Type B pancreatic cell (in vitro differentiated cells): Measurements from ENCODE around the gene SKOR1. TPM values are rescaled to one million over a fixed set of nuclear protein-coding genes. Genes with fewer than 3 reads are reported as not detected.

ENCODE experiments used
- DNase-seq: peaks from one replicate; pipeline ENCODE4 v3.0.0; 2021; ENCODE audit warnings: mixed read lengths; ENCODE audit not compliant: unreplicated experiment; ENCODE audit errors: extremely low spot score
- H3K27ac Mint-ChIP-seq: 2 replicates; pipeline ENCODE4 v1.8.0; 2021; ENCODE audit warnings: mild to moderate bottlenecking, mixed read lengths
- H3K27me3 Mint-ChIP-seq: 2 replicates; pipeline ENCODE4 v1.8.0; 2021; ENCODE audit warnings: mixed read lengths
- H3K36me3 Mint-ChIP-seq: 2 replicates; pipeline ENCODE4 v1.8.0; 2021; ENCODE audit warnings: mixed read lengths
- H3K4me1 Mint-ChIP-seq: one replicate; pipeline ENCODE4 v1.8.0; 2021; ENCODE audit warnings: mixed read lengths; ENCODE audit not compliant: unreplicated experiment
- H3K4me3 Mint-ChIP-seq: 2 replicates; pipeline ENCODE4 v1.8.0; 2021; ENCODE audit warnings: mild to moderate bottlenecking, mixed read lengths
- H3K9me3 Mint-ChIP-seq: 2 replicates; pipeline ENCODE4 v1.8.0; 2021; ENCODE audit warnings: mixed read lengths
- total RNA-seq: library from RNA; stranded (reverse); gene quantifications from 2 replicates; pipeline ENCODE4 v1.2.1, GENCODE V29; 2021; ENCODE audit warnings: low replicate concordance
- TF ChIP-seq, protein P1 (sequence below): fragments of 200-600 bp; sonication (generic); conservative IDR thresholded peaks from 2 replicates; pipeline ENCODE4 v1.5.0; 2021; ENCODE audit warnings: antibody characterized with exemption, mild to moderate bottlenecking

SKOR1 gene
- total RNA-seq, 1 donor from 2014 or later = 0.65 TPM

DNA sequence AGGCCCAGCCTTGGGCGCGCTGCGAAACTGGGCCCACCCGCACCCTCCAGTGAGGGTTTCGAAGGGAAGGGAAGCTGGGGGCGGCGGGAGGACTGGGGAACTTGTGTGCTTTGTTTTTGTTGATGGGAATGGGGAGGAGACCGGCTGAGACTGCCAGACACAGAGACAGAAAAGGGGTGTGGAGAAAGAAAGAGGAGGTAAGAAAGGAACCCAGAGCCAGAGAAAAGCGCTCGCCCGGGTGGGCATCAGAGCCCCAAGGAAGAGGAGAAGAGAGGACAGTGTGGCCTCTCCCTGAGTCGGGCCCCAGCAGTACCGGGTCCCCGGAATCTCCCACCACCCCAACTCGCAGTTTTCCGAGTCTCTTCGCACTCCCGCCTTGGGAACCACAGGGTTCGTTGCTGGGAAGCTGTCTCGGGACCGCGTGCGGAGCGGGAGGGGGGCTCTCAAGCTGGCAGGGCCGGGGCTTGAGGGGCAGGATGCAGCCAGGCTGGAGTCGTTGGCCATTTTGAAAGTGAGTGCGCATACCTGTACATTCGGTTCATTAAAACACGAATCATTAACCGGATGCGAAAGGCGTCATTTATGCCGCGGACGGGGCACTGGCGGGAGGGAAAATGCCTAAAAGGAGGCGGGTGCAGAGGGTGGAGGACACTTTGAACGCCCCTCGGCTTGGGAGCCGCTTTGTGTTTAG is 3.1 kb downstream of the SKOR1 start:
- DNase-seq = no peak
- Mint-ChIP-seq H3K4me3 (peak overlapping the region; percentile 64), H3K36me3 (no peaks in the 10 kb centered on the region), H3K27me3 (peaks cover 82% of the 10 kb centered on the region), H3K27ac (peak overlapping the region; percentile 21), H3K4me1 (peaks cover 25% of the 10 kb centered on the region), H3K9me3 (no peaks in the 10 kb centered on the region)
- TF ChIP-seq, protein P1, sequence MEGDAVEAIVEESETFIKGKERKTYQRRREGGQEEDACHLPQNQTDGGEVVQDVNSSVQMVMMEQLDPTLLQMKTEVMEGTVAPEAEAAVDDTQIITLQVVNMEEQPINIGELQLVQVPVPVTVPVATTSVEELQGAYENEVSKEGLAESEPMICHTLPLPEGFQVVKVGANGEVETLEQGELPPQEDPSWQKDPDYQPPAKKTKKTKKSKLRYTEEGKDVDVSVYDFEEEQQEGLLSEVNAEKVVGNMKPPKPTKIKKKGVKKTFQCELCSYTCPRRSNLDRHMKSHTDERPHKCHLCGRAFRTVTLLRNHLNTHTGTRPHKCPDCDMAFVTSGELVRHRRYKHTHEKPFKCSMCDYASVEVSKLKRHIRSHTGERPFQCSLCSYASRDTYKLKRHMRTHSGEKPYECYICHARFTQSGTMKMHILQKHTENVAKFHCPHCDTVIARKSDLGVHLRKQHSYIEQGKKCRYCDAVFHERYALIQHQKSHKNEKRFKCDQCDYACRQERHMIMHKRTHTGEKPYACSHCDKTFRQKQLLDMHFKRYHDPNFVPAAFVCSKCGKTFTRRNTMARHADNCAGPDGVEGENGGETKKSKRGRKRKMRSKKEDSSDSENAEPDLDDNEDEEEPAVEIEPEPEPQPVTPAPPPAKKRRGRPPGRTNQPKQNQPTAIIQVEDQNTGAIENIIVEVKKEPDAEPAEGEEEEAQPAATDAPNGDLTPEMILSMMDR = no peak

DNA sequence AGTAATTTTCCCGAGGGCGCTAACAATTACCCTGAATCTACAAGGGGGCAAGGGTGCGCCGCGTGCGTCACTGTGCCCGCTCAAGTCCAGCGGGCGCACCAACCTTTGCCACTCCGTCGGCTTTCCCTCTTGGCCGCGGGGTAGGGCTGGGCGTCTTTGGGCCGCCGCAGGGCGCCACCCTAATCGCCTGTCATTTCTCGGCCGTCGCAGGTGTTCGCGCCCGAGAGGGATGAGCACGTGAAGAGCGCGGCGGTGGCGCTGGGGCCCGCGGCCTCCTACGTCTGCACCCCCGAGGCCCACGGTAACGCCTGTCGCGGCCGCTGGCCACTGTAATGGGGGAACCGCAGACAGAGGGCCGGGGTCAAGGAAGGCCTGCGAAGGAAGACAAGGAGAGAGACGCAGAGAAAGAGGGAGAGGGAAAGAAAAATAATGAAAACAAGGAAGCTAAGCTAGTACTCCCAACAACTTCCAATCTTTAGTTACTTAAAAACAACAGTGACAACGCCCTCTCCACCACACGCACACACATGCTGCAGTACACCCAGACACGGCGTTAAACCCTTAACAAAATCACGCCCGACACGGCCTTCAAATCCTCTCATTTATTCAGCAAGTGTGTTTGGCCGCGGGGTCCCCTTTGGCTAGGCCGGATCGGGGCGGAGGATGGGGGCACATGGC is 3.8 kb downstream of the SKOR1 start:
- peak overlapping the region; percentile 78 for H3K4me3 Mint-ChIP-seq
- H3K4me1 Mint-ChIP-seq = peaks cover 21% of the 10 kb centered on the region
- H3K27me3 Mint-ChIP-seq = peaks cover 82% of the 10 kb centered on the region
- no peaks in the 10 kb centered on the region for H3K36me3 Mint-ChIP-seq
- TF ChIP-seq, protein P1 = no peak
- no peaks in the 10 kb centered on the region for H3K9me3 Mint-ChIP-seq
- DNase-seq = no peak
- H3K27ac Mint-ChIP-seq = no peak overlapping the region

- no peak for DNase-seq
- TF ChIP-seq, protein P1 = no peak
- Mint-ChIP-seq H3K4me1 (peaks cover 22% of the 10 kb centered on the region), H3K27ac (no peak overlapping the region), H3K36me3 (no peaks in the 10 kb centered on the region), H3K4me3 (peak overlapping the region; percentile 34), H3K27me3 (peaks cover 82% of the 10 kb centered on the region), H3K9me3 (no peaks in the 10 kb centered on the region)
Observed at GRCh38 chr15:67829647-67830504, 4.6 kb downstream of the SKOR1 start.

- H3K4me1 Mint-ChIP-seq = peaks cover 16% of the 10 kb centered on the region
- no peak for DNase-seq
- H3K9me3 Mint-ChIP-seq = no peaks in the 10 kb centered on the region
- peaks cover 82% of the 10 kb centered on the region for H3K27me3 Mint-ChIP-seq
- H3K4me3 Mint-ChIP-seq = peak overlapping the region; percentile 25
- no peaks in the 10 kb centered on the region for H3K36me3 Mint-ChIP-seq
- no peak overlapping the region for H3K27ac Mint-ChIP-seq
- TF ChIP-seq, protein P1 = no peak
Observed at GRCh38 chr15:67831363-67831762, 6.1 kb downstream of the SKOR1 start.

GRCh38 chr15:67832031-67832551 is 6.8 kb downstream of the SKOR1 start:
- Mint-ChIP-seq H3K27me3 (peaks cover 83% of the 10 kb centered on the region), H3K27ac (no peak overlapping the region), H3K4me1 (peaks cover 15% of the 10 kb centered on the region), H3K4me3 (peak overlapping the region; percentile 44), H3K36me3 (no peaks in the 10 kb centered on the region), H3K9me3 (no peaks in the 10 kb centered on the region)
- TF ChIP-seq, protein P1 = peak; percentile 61
- no peak for DNase-seq
